ENCODE results near the gene ARRDC1.

GRCh38 chr9:137664676-137665075 lies 59.2 kb downstream of the ARRDC1 start:
- TF ChIP-seq CTCF (IDR thresholded peaks at IDR 0.05) (no peak), POLR2A (IDR thresholded peaks at IDR 0.05) (no peak), EP300 (IDR thresholded peaks at IDR 0.05; ENCODE audit: low read depth) (no peak), POLR2AphosphoS5 (IDR thresholded peaks at IDR 0.05) (no peak)
